H1 (cell line): ENCODE results near the gene PUS7L. TPM values are rescaled to one million over a fixed set of nuclear protein-coding genes. Genes with fewer than 3 reads are reported as not detected.

Experiments used
- BRCA1 ChIP-seq: IDR thresholded peaks from 2 replicates; pipeline ENCODE4 v1.6.1; 2012; ENCODE audit warnings: low read depth, low read length, improper control_type of control experiment
- CTBP2 ChIP-seq: IDR thresholded peaks from 2 replicates; pipeline ENCODE4 v1.7.0; 2011; ENCODE audit warnings: borderline replicate concordance, mild to moderate bottlenecking, moderate library complexity, mixed read lengths, low read length; ENCODE audit not compliant: insufficient read depth, insufficient read length
- HDAC2 ChIP-seq, 2 experiments: fragments of 300-600 bp in 1 of 2; sonication (generic) in 1 of 2; IDR thresholded peaks; 2 replicates each; pipeline ENCODE4 v1.6.1; 2011 to 2012; ENCODE audit warnings: low read depth in 2 of 2, low read length in 2 of 2, mild to moderate bottlenecking in 2 of 2, moderate library complexity in 2 of 2, borderline replicate concordance in 1 of 2, inconsistent platforms in 1 of 2
- KDM1A ChIP-seq: fragments of 200-600, 300-600 bp; sonication (generic); IDR thresholded peaks from 2 replicates; pipeline ENCODE4 v1.7.1; 2016; ENCODE audit warnings: mild to moderate bottlenecking, low read length, borderline replicate concordance
- PHF8 ChIP-seq: fragments of 200-600 bp; sonication (generic); conservative IDR thresholded peaks from 2 replicates; pipeline ENCODE4 v1.7.1; 2012; ENCODE audit warnings: low read depth, mild to moderate bottlenecking, inconsistent platforms, low read length, moderate library complexity
- POLR2A ChIP-seq, 2 experiments: IDR thresholded peaks; 1 replicate in 1 of 2; 2 replicates in 1 of 2; pipeline ENCODE4 v1.6.1; 2011; ENCODE audit warnings: low read depth in 2 of 2, low read length in 2 of 2, mild to moderate bottlenecking in 2 of 2; ENCODE audit errors: control extremely low read depth in 1 of 2
- POLR2AphosphoS5 ChIP-seq: IDR thresholded peaks from 2 replicates; pipeline ENCODE4 v1.6.1; 2011; ENCODE audit warnings: low read depth, low read length
- SP2 ChIP-seq: IDR thresholded peaks from 2 replicates; pipeline ENCODE4 v1.6.1; 2012; ENCODE audit warnings: mild to moderate bottlenecking, low read length, inconsistent platforms
- polyA plus RNA-seq, 7 experiments: library from polyadenylated mRNA; depleted of rRNA in 3 of 7; stranded (reverse) in 5 of 7; unstranded in 2 of 7; fragments of >200 nt in 5 of 7; fragments of 200-250 nt in 2 of 7; gene quantifications; 1 replicate in 5 of 7; 2 replicates in 1 of 7; 4 replicates in 1 of 7; pipeline versions ENCODE4 v1.2.1 to v1.2.3, GENCODE V29; 2011 to 2013; ENCODE audit warnings: missing spikeins in 2 of 7, mixed read lengths in 2 of 7
- total RNA-seq: library from RNA; stranded (reverse); fragmentation: NEBNext Ultra II Directional; extraction: Animal tissue kit (Norgen Biotek cat#: 25700); gene quantifications from 2 replicates; pipeline ENCODE4 v1.2.1, GENCODE V29; 2021
- TF ChIP-seq, protein P1 (sequence below): IDR thresholded peaks from 2 replicates; pipeline ENCODE4 v1.6.1; 2011; ENCODE audit warnings: low read depth, mild to moderate bottlenecking, low read length; ENCODE audit not compliant: insufficient read depth
- TF ChIP-seq, protein P2 (sequence below): IDR thresholded peaks from 2 replicates; pipeline ENCODE4 v1.6.1; 2012; ENCODE audit warnings: inconsistent platforms

The PUS7L gene
- total and polyA plus RNA-seq, 2 of the 8 experiments (the other 6 are each of a cell fraction or from before 2014, with no cell fraction given), result 3.6 to 26.8 TPM

DNA sequence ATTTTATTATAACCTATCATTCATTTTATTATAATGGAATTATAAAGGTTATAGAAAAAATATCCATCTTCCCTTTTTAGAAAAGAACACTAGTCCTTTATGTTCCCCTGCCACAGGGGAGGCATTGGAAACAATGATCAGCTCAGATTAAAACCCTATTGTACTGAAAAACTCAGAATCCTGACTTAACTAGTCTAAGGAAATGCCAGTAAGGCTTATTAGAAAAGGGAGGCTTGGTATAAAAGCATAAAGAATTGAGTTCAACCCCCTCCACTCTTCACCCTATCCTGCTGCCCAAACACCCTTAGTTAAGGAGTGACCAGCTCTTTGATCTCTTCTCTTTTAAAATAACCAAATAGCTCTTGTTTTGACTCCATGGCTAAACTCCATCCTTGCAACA, 36.0 kb downstream of the PUS7L start (continued):
- TF ChIP-seq HDAC2 (IDR thresholded peaks at IDR 0.05; ENCODE audit: borderline replicate concordance in 1 of 2, low read depth in 2 of 2, low read length in 2 of 2), result no peak
- TF ChIP-seq PHF8, result no peak
- TF ChIP-seq CTBP2, result no peak
- no peak for TF ChIP-seq POLR2A (IDR thresholded peaks at IDR 0.05; ENCODE audit: control extremely low read depth in 1 of 2, low read depth in 2 of 2, low read length in 2 of 2)
- no peak for TF ChIP-seq SP2
- no peak for TF ChIP-seq KDM1A
- no peak for TF ChIP-seq BRCA1
- TF ChIP-seq, protein P1, sequence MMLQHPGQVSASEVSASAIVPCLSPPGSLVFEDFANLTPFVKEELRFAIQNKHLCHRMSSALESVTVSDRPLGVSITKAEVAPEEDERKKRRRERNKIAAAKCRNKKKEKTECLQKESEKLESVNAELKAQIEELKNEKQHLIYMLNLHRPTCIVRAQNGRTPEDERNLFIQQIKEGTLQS, result no peak
- TF ChIP-seq, protein P2, sequence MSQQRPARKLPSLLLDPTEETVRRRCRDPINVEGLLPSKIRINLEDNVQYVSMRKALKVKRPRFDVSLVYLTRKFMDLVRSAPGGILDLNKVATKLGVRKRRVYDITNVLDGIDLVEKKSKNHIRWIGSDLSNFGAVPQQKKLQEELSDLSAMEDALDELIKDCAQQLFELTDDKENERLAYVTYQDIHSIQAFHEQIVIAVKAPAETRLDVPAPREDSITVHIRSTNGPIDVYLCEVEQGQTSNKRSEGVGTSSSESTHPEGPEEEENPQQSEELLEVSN, result no peak
- no peak for TF ChIP-seq POLR2AphosphoS5
